Hepatocyte (in vitro differentiated cells): ENCODE results near the gene RPS5. TPM values are rescaled to one million over a fixed set of nuclear protein-coding genes. Genes with fewer than 3 reads are reported as not detected.
A peak's percentile ranks its signal among the peaks of the same experiment; 100 is the strongest.
"Not testable (repeated sequence)": the region's sequence is repeated elsewhere in the genome, so short reads cannot be mapped to it uniquely, and the experiment has no call there.

Experiments used
- DNase-seq: peaks from one replicate; pipeline ENCODE4 v3.0.0-alpha.2; 2016; ENCODE audit warnings: low spot score
- H2AFZ ChIP-seq: fragments of 200-600 bp; sonication (generic); 2 replicates; pipeline ENCODE4 v1.6.0; 2016; ENCODE audit warnings: antibody characterized with exemption, mild to moderate bottlenecking
- H3K27ac ChIP-seq: fragments of 200-600 bp; sonication (generic); 2 replicates; pipeline ENCODE4 v1.5.1; 2016; ENCODE audit warnings: mild to moderate bottlenecking
- H3K27me3 ChIP-seq: fragments of 200-600 bp; sonication (generic); 2 replicates; pipeline ENCODE4 v1.6.1; 2016
- H3K36me3 ChIP-seq: fragments of 200-600 bp; sonication (generic); replicated peaks from 2 replicates; pipeline ENCODE4 v1.5.1; 2016; ENCODE audit warnings: low read depth; ENCODE audit not compliant: insufficient read depth
- H3K4me1 ChIP-seq: fragments of 200-600 bp; sonication (generic); 2 replicates; pipeline ENCODE4 v1.5.1; 2016; ENCODE audit warnings: mild to moderate bottlenecking, moderate library complexity; ENCODE audit not compliant: insufficient read depth
- H3K4me2 ChIP-seq: fragments of 200-600 bp; sonication (generic); 2 replicates; pipeline ENCODE4 v1.6.0; 2016
- H3K4me3 ChIP-seq: fragments of 200-600 bp; sonication (generic); 2 replicates; pipeline ENCODE4 v1.5.1; 2016; ENCODE audit warnings: mild to moderate bottlenecking
- H3K79me2 ChIP-seq: fragments of 200-600 bp; sonication (generic); 2 replicates; pipeline ENCODE4 v1.6.0; 2017; ENCODE audit warnings: mild to moderate bottlenecking
- H3K9me2 ChIP-seq: fragments of 200-600 bp; sonication (generic); replicated peaks from 2 replicates; pipeline ENCODE4 v1.6.0; 2017; ENCODE audit warnings: mild to moderate bottlenecking; ENCODE audit not compliant: insufficient read depth
- H3K9me3 ChIP-seq: fragments of 200-600 bp; sonication (generic); 2 replicates; pipeline ENCODE4 v1.5.1; 2016; ENCODE audit warnings: low read depth, mild to moderate bottlenecking
- H4K20me1 ChIP-seq: fragments of 200-600 bp; sonication (generic); 2 replicates; pipeline ENCODE4 v1.6.0; 2016; ENCODE audit warnings: mild to moderate bottlenecking; ENCODE audit not compliant: insufficient read depth, poor library complexity, severe bottlenecking
- EZH2 ChIP-seq: fragments of 200-600 bp; sonication (generic); IDR thresholded peaks from 2 replicates; pipeline ENCODE4 v1.6.1; 2016; ENCODE audit warnings: antibody characterized with exemption, mild to moderate bottlenecking, borderline replicate concordance
- EZH2phosphoT487 ChIP-seq: fragments of 200-600 bp; sonication (generic); IDR thresholded peaks from one replicate; pipeline ENCODE4 v1.6.1; 2018; ENCODE audit warnings: antibody characterized with exemption, mild to moderate bottlenecking, low read depth, moderate library complexity; ENCODE audit not compliant: unreplicated experiment, severe bottlenecking
- WGBS: methylation state at CpG from one replicate; pipeline ENCODE4 v1.1.6; 2016; ENCODE audit warnings: low lambda C conversion rate; ENCODE audit errors: missing lambda C conversion rate; 5-methylcytosine and 5-hydroxymethylcytosine counted together
- microRNA-seq: library from miRNA; unstranded; fragments of <30 nt; microRNA quantifications from one replicate; pipeline ENCODE4, GENCODE V29; 2017
- polyA plus RNA-seq: library from polyadenylated mRNA; unstranded; fragments of >200 nt; fragmentation: Nextera tagmentation; extraction: Ambion mirVana; gene quantifications from 2 replicates; pipeline ENCODE4 v1.2.1, GENCODE V29; 2016
- small RNA-seq: library from RNA; depleted of rRNA; stranded (forward); fragments of <200 nt; gene quantifications from one replicate; pipeline ENCODE3, GENCODE V24; 2014
- total RNA-seq: library from RNA; depleted of rRNA; stranded (reverse); fragments of >200 nt; gene quantifications from 2 replicates; pipeline ENCODE4 v1.2.3, GENCODE V29; 2014
- TF ChIP-seq, protein P1 (sequence below): fragments of 200-600 bp; sonication (generic); IDR thresholded peaks from 2 replicates; pipeline ENCODE4 v1.5.1; 2016; ENCODE audit warnings: antibody characterized with exemption, mild to moderate bottlenecking; ENCODE audit not compliant: poor library complexity

RPS5 gene
- total and polyA plus RNA-seq, 2 experiments from 2014 or later = 565 to 1,644 TPM

DNA sequence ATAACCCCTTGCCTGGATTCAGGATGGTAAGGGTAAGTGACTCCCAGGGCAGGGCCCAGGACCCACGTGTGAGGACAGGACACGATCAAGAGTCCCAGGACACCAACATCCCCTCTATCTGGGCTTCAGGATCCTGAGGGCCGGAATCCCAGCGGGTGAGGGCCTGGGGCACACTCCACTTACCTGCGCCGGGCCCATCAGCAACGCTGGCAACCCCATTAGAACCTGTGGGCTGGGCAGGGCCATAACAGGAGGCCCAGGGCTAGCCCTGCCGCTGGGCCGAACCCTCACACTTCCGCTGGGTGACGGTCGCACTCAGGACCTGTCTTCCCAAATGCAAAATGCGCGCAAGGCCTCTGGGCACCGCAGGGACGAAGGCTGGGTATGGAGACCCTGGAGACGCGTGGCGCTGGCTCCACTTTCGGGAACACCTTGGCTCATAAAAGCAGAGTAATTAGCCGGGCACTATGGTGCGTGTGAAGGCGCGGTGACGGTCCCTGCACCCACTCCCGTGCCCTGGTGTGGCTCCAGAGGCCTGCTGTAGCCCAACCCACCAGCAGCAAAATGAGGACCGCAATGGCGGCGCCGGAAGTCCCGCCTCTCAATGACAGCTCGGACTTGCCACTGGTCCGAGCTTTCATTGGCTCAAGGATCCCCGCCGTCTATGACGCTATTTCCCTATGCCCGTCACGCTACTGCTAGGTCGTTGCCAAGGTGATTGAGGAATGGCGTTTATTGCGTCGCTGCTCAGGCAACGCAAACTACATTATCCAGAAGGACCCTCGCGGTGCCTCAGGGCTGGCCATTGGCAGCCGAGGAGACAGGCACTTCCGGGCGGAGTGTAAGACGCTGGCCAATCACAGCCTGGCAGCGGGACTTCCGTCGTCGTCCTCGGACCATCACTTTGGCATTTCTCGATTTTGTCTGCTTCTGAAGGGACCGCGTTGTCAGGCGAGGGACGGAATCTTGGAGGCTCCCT, 52.8 kb downstream of the RPS5 start, which contains the start of gene ZNF132:
TSS of gene ZNF132 (minus strand) at position 578 of the 979 bp plus-strand sequence. CDS start at position 246, 332 bp downstream.
- Histone ChIP-seq H3K9me2 (no peaks in the 10 kb centered on the region), H3K9me3 (no peaks in the 10 kb centered on the region), H3K79me2 (no peaks in the 10 kb centered on the region), H4K20me1 (no peaks in the 10 kb centered on the region), H2AFZ (peak within 1 kb of the TSS; percentile 55), H3K4me3 (peak within 1 kb of the TSS; percentile 53), H3K4me2 (peak within 1 kb of the TSS; percentile 83), H3K4me1 (peaks cover 5% of the 10 kb centered on the region), H3K27me3 (no peaks in the 10 kb centered on the region), H3K36me3 (no peaks in the 10 kb centered on the region), H3K27ac (peak within 1 kb of the TSS; percentile 56)
- DNase-seq = peak; percentile 91
- WGBS = 37% methylated on average over 56 of the region's 59 CpGs
- TF ChIP-seq EZH2phosphoT487 (no peak), EZH2 (no peak)
- TF ChIP-seq, protein P1, sequence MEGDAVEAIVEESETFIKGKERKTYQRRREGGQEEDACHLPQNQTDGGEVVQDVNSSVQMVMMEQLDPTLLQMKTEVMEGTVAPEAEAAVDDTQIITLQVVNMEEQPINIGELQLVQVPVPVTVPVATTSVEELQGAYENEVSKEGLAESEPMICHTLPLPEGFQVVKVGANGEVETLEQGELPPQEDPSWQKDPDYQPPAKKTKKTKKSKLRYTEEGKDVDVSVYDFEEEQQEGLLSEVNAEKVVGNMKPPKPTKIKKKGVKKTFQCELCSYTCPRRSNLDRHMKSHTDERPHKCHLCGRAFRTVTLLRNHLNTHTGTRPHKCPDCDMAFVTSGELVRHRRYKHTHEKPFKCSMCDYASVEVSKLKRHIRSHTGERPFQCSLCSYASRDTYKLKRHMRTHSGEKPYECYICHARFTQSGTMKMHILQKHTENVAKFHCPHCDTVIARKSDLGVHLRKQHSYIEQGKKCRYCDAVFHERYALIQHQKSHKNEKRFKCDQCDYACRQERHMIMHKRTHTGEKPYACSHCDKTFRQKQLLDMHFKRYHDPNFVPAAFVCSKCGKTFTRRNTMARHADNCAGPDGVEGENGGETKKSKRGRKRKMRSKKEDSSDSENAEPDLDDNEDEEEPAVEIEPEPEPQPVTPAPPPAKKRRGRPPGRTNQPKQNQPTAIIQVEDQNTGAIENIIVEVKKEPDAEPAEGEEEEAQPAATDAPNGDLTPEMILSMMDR = no peak

DNA sequence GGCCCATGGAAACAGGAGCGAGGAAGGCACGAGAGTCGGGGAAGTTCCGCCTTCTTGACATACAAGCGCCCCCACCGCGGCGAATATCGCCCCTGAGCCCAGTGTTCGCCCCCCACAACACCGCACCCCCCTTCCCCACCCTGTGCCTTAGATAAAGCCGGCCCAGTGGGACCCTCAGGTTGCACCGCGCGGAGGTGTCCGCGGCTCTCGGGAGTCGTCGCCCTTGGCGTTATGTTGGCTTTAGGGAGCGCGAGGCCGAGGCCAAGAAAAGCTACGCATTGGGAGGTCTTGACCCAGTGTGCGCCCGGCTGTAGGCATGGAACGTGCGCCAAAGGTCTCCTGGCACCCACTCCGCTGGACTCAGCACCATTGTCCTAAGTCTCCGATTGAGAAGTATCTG, 53.5 kb downstream of the RPS5 start:
- Histone ChIP-seq H3K79me2 (no peaks in the 10 kb centered on the region), H3K4me3 (peak overlapping the region; percentile 12), H3K27ac (peak overlapping the region; percentile 13), H3K36me3 (no peaks in the 10 kb centered on the region), H3K9me3 (no peaks in the 10 kb centered on the region), H3K27me3 (no peaks in the 10 kb centered on the region), H3K4me1 (peaks cover 5% of the 10 kb centered on the region), H3K4me2 (peak overlapping the region; percentile 83), H3K9me2 (no peaks in the 10 kb centered on the region), H2AFZ (peak overlapping the region; percentile 44), H4K20me1 (no peaks in the 10 kb centered on the region)
- TF ChIP-seq, protein P1 = no peak
- no peak for TF ChIP-seq EZH2
- no peak for TF ChIP-seq EZH2phosphoT487
- 89% methylated on average over 20 of the region's 31 CpGs for WGBS
- DNase-seq = no peak

- DNase-seq, H3K9me2 ChIP-seq, H3K27ac ChIP-seq, H3K36me3 ChIP-seq, H3K4me1 ChIP-seq, H3K9me3 ChIP-seq, H3K4me2 ChIP-seq, H3K27me3 ChIP-seq, H2AFZ ChIP-seq, H3K4me3 ChIP-seq, H4K20me1 ChIP-seq, H3K79me2 ChIP-seq: not testable (repeated sequence)
- WGBS = 73% methylated on average over 7 of the region's 7 CpGs
Measured at GRCh38 chr19:58442986-58443385, 55.9 kb downstream of the RPS5 start.

Small RNAs within 50 kb of the gene (microRNA-seq; reads per million reads assigned to microRNA genes)
- not detected for gene MIR4754

Small RNAs within 50 kb of the gene (small RNA-seq; reads per million reads assigned to genes)
- gene MIR4754 (not detected), gene RNA5SP473 (0.12 reads per million)

Other genes with a start within 250 kb of the RPS5 start
- gene ZNF329, start 236.5 kb upstream of the RPS5 start, total RNA-seq = 17.0 and 18.4 TPM in 2 replicates
- gene ZNF329, start 236.5 kb upstream of the RPS5 start, polyA plus RNA-seq = 1.8 and 2.8 TPM in 2 replicates
- gene ZNF274, start 204.2 kb upstream of the RPS5 start, total RNA-seq = 28.1 and 28.8 TPM in 2 replicates
- 29.0 and 30.8 TPM in 2 replicates for gene ZNF274, start 204.2 kb upstream of the RPS5 start, polyA plus RNA-seq
- gene ZNF544, start 158.4 kb upstream of the RPS5 start, total RNA-seq = 19.3 and 34.1 TPM in 2 replicates
- gene ZNF544, start 158.4 kb upstream of the RPS5 start, polyA plus RNA-seq = 12.3 and 17.2 TPM in 2 replicates
- 7.1 and 8.7 TPM in 2 replicates for gene ZNF8, start 108.3 kb upstream of the RPS5 start, total RNA-seq
- gene ZNF8, start 108.3 kb upstream of the RPS5 start, polyA plus RNA-seq = 1.0 and 1.4 TPM in 2 replicates
- 57.9 and 73.2 TPM in 2 replicates for gene ERVK3-1, start 81.9 kb upstream of the RPS5 start, total RNA-seq
- gene ERVK3-1, start 81.9 kb upstream of the RPS5 start, polyA plus RNA-seq = 68.9 and 71.7 TPM in 2 replicates
- gene ZSCAN22, start 60.3 kb upstream of the RPS5 start, total RNA-seq = 1.3 and 2.0 TPM in 2 replicates
- 2.2 and 3.0 TPM in 2 replicates for gene ZSCAN22, start 60.3 kb upstream of the RPS5 start, polyA plus RNA-seq
- 35.9 and 45.5 TPM in 2 replicates for gene A1BG, start 33.8 kb upstream of the RPS5 start, total RNA-seq
- gene A1BG, start 33.8 kb upstream of the RPS5 start, polyA plus RNA-seq = 106 and 108 TPM in 2 replicates
- gene ZNF497, start 24.5 kb upstream of the RPS5 start, total RNA-seq = 1.5 and 1.6 TPM in 2 replicates
- gene ZNF497, start 24.5 kb upstream of the RPS5 start, polyA plus RNA-seq = 3.3 and 4.3 TPM in 2 replicates
- gene ZNF837, start 6.2 kb upstream of the RPS5 start, total RNA-seq = 5.0 and 5.9 TPM in 2 replicates
- gene ZNF837, start 6.2 kb upstream of the RPS5 start, polyA plus RNA-seq = 5.4 and 9.7 TPM in 2 replicates
- not detected in 2 replicates for gene RNF225, start 8.4 kb downstream of the RPS5 start, total RNA-seq
- gene RNF225, start 8.4 kb downstream of the RPS5 start, polyA plus RNA-seq = 0.47 TPM in 1 of 2 replicates, not detected in the other
- 4.5 and 5.5 TPM in 2 replicates for gene ZNF584, start 21.4 kb downstream of the RPS5 start, total RNA-seq
- gene ZNF584, start 21.4 kb downstream of the RPS5 start, polyA plus RNA-seq = 4.5 and 7.9 TPM in 2 replicates
- 1.0 and 1.5 TPM in 2 replicates for gene ZNF132, start 52.9 kb downstream of the RPS5 start, total RNA-seq
- gene ZNF132, start 52.9 kb downstream of the RPS5 start, polyA plus RNA-seq = 0.35 and 0.95 TPM in 2 replicates
- gene ZNF324B, start 64.4 kb downstream of the RPS5 start, total RNA-seq = 5.8 and 7.0 TPM in 2 replicates
- 1.9 and 2.4 TPM in 2 replicates for gene ZNF324B, start 64.4 kb downstream of the RPS5 start, polyA plus RNA-seq
- gene ZNF324, start 79.8 kb downstream of the RPS5 start, total RNA-seq = 8.7 and 13.1 TPM in 2 replicates
- gene ZNF324, start 79.8 kb downstream of the RPS5 start, polyA plus RNA-seq = 9.1 and 9.3 TPM in 2 replicates
- 11.2 and 20.5 TPM in 2 replicates for gene ZNF446, start 89.1 kb downstream of the RPS5 start, total RNA-seq
- gene ZNF446, start 89.1 kb downstream of the RPS5 start, polyA plus RNA-seq = 13.8 and 20.7 TPM in 2 replicates
- gene SLC27A5, start 124.7 kb downstream of the RPS5 start, total RNA-seq = 8.4 and 9.0 TPM in 2 replicates
- 13.8 and 19.1 TPM in 2 replicates for gene SLC27A5, start 124.7 kb downstream of the RPS5 start, polyA plus RNA-seq
- gene ZBTB45, start 132.5 kb downstream of the RPS5 start, total RNA-seq = 3.3 and 5.4 TPM in 2 replicates
- gene ZBTB45, start 132.5 kb downstream of the RPS5 start, polyA plus RNA-seq = 18.5 and 21.6 TPM in 2 replicates
- 189 and 191 TPM in 2 replicates for gene TRIM28, start 156.8 kb downstream of the RPS5 start, total RNA-seq
- gene TRIM28, start 156.8 kb downstream of the RPS5 start, polyA plus RNA-seq = 159 and 180 TPM in 2 replicates
- gene CHMP2A, start 167.8 kb downstream of the RPS5 start, total RNA-seq = 88.4 and 122 TPM in 2 replicates
- 188 and 196 TPM in 2 replicates for gene CHMP2A, start 167.8 kb downstream of the RPS5 start, polyA plus RNA-seq
- 48.5 and 54.4 TPM in 2 replicates for gene UBE2M, start 171.3 kb downstream of the RPS5 start, total RNA-seq
- 111 TPM in 2 replicates for gene UBE2M, start 171.3 kb downstream of the RPS5 start, polyA plus RNA-seq
- 19.0 and 23.5 TPM in 2 replicates for gene MZF1, start 186.1 kb downstream of the RPS5 start, total RNA-seq
- 19.9 and 29.0 TPM in 2 replicates for gene MZF1, start 186.1 kb downstream of the RPS5 start, polyA plus RNA-seq